Neural progenitor cell (in vitro differentiated cells): ENCODE data around the gene POLR1C. TPM values are rescaled to one million over a fixed set of nuclear protein-coding genes. Genes with fewer than 3 reads are reported as not detected.

ENCODE experiments used
- DNase-seq: peaks from one replicate; pipeline ENCODE4 v3.0.0-alpha.2; 2016; ENCODE audit warnings: low spot score
- H2AFZ ChIP-seq: fragments of 200-600 bp; sonication (generic); replicated peaks from 2 replicates; pipeline ENCODE4 v1.6.1; 2016; ENCODE audit warnings: antibody characterized with exemption
- H3F3A ChIP-seq: fragments of 200-600 bp; sonication (generic); 2 replicates; pipeline ENCODE4 v1.6.1; 2016; ENCODE audit warnings: antibody characterized with exemption, low read depth
- H3K27ac ChIP-seq: fragments of 200-600 bp; sonication (generic); 2 replicates; pipeline ENCODE4 v1.5.1; 2016; ENCODE audit warnings: mild to moderate bottlenecking
- H3K27me3 ChIP-seq: fragments of 200-600 bp; sonication (generic); 2 replicates; pipeline ENCODE4 v1.6.1; 2016; ENCODE audit warnings: mild to moderate bottlenecking, moderate library complexity
- H3K36me3 ChIP-seq: fragments of 200-600 bp; sonication (generic); 2 replicates; pipeline ENCODE4 v1.5.1; 2016
- H3K4me1 ChIP-seq: fragments of 200-600 bp; sonication (generic); 2 replicates; pipeline ENCODE4 v1.6.1; 2016; ENCODE audit warnings: mixed run types
- H3K4me2 ChIP-seq: fragments of 200-600 bp; sonication (generic); 2 replicates; pipeline ENCODE4 v1.6.1; 2016
- H3K4me3 ChIP-seq: fragments of 200-600 bp; sonication (generic); 2 replicates; pipeline ENCODE4 v1.5.1; 2016
- H3K79me2 ChIP-seq: fragments of 200-600 bp; sonication (generic); 2 replicates; pipeline ENCODE4 v1.6.1; 2016; ENCODE audit warnings: low read depth
- H3K9ac ChIP-seq: fragments of 200-600 bp; sonication (generic); 2 replicates; pipeline ENCODE4 v1.6.1; 2016
- H3K9me3 ChIP-seq: fragments of 200-600 bp; sonication (generic); 2 replicates; pipeline ENCODE4 v1.5.1; 2016; ENCODE audit warnings: low read depth
- H4K20me1 ChIP-seq: fragments of 200-600 bp; sonication (generic); 2 replicates; pipeline ENCODE4 v1.6.1; 2016; ENCODE audit warnings: low read depth
- H3K27ac Mint-ChIP-seq: 3 replicates; pipeline ENCODE4 v1.8.0; 2021; ENCODE audit warnings: mixed read lengths
- H3K27me3 Mint-ChIP-seq: 2 replicates; pipeline ENCODE4 v1.8.0; 2022; ENCODE audit warnings: low read depth, mild to moderate bottlenecking, inconsistent platforms, moderate library complexity, mixed read lengths; ENCODE audit not compliant: insufficient read depth
- H3K36me3 Mint-ChIP-seq: 3 replicates; pipeline ENCODE4 v1.8.0; 2021; ENCODE audit warnings: mixed read lengths
- H3K4me1 Mint-ChIP-seq: 3 replicates; pipeline ENCODE4 v1.8.0; 2021; ENCODE audit warnings: mixed read lengths
- H3K4me3 Mint-ChIP-seq: 3 replicates; pipeline ENCODE4 v1.8.0; 2021; ENCODE audit warnings: mild to moderate bottlenecking, moderate library complexity, mixed read lengths
- H3K9me3 Mint-ChIP-seq: 3 replicates; pipeline ENCODE4 v1.8.0; 2020; ENCODE audit warnings: mixed read lengths
- CTCF ChIP-seq: fragments of 200-600 bp; sonication (generic); IDR thresholded peaks from 2 replicates; pipeline ENCODE4 v1.5.1; 2017; ENCODE audit warnings: antibody characterized with exemption, mild to moderate bottlenecking
- EZH2 ChIP-seq: fragments of 200-600 bp; sonication (generic); IDR thresholded peaks from 2 replicates; pipeline ENCODE4 v1.6.1; 2017; ENCODE audit warnings: antibody characterized with exemption, mild to moderate bottlenecking, moderate library complexity
- EZH2phosphoT487 ChIP-seq: fragments of 200-600 bp; sonication (generic); IDR thresholded peaks from 2 replicates; pipeline ENCODE4 v1.6.1; 2017; ENCODE audit warnings: antibody characterized with exemption
- total RNA-seq: library from RNA; depleted of rRNA; stranded (reverse); fragments of >200 nt; gene quantifications from 2 replicates; pipeline ENCODE4 v1.2.3, GENCODE V29; 2015; ENCODE audit warnings: low replicate concordance

The POLR1C gene
- total RNA-seq, 1 donor from 2014 or later: 24.4 TPM

- Histone ChIP-seq H3K4me2 (no peak overlapping the region), H3K27me3 (no peaks in the 10 kb centered on the region), H3K4me3 (no peak overlapping the region), H3K27ac (no peak overlapping the region), H2AFZ (no peak overlapping the region), H3K4me1 (peaks cover 10% of the 10 kb centered on the region), H3K9me3 (no peaks in the 10 kb centered on the region), H3K9ac (no peak overlapping the region), H4K20me1 (peaks cover 4% of the 10 kb centered on the region), H3K36me3 (no peaks in the 10 kb centered on the region), H3K79me2 (peaks cover 30% of the 10 kb centered on the region), H3F3A (peaks cover 33% of the 10 kb centered on the region)
- Mint-ChIP-seq H3K9me3 (no peaks in the 10 kb centered on the region), H3K27ac (no peak overlapping the region), H3K4me3 (no peak overlapping the region), H3K27me3 (peaks cover 5% of the 10 kb centered on the region), H3K36me3 (peaks cover 30% of the 10 kb centered on the region), H3K4me1 (no peaks in the 10 kb centered on the region)
- no peak for DNase-seq
- TF ChIP-seq EZH2: no peak
- no peak for TF ChIP-seq CTCF
- no peak for TF ChIP-seq EZH2phosphoT487
These were observed 4.9 kb downstream of the POLR1C start for GRCh38 chr6:43521836-43522235.

- no peak overlapping the region for H3K4me3 ChIP-seq
- H3K9me3 ChIP-seq: no peaks in the 10 kb centered on the region
- no peak overlapping the region for H2AFZ ChIP-seq
- H4K20me1 ChIP-seq: peaks cover 3% of the 10 kb centered on the region
- Mint-ChIP-seq H3K27me3 (peaks cover 8% of the 10 kb centered on the region), H3K4me1 (no peaks in the 10 kb centered on the region), H3K36me3 (peaks cover 34% of the 10 kb centered on the region), H3K9me3 (no peaks in the 10 kb centered on the region), H3K27ac (no peak overlapping the region), H3K4me3 (no peak overlapping the region)
- no peak for DNase-seq
- H3K27ac ChIP-seq: no peak overlapping the region
- peaks cover 21% of the 10 kb centered on the region for H3K79me2 ChIP-seq
- TF ChIP-seq CTCF: no peak
- no peak for TF ChIP-seq EZH2phosphoT487
- TF ChIP-seq EZH2: no peak
- H3K9ac ChIP-seq: no peak overlapping the region
- peaks cover 9% of the 10 kb centered on the region for H3K4me1 ChIP-seq
- H3K36me3 ChIP-seq: no peaks in the 10 kb centered on the region
- no peaks in the 10 kb centered on the region for H3K27me3 ChIP-seq
- H3K4me2 ChIP-seq: no peak overlapping the region
- peaks cover 33% of the 10 kb centered on the region for H3F3A ChIP-seq
These were observed 5.8 kb downstream of the POLR1C start for GRCh38 chr6:43522547-43523261.

GRCh38 chr6:43523284-43523683 lies 6.4 kb downstream of the POLR1C start:
- H3K9me3 Mint-ChIP-seq: no peaks in the 10 kb centered on the region

More at GRCh38 chr6:43523284-43523683, 6.4 kb downstream of the POLR1C start:
- Histone ChIP-seq H3K4me2 (no peak overlapping the region), H3K9ac (no peak overlapping the region), H2AFZ (no peak overlapping the region), H3F3A (peaks cover 31% of the 10 kb centered on the region), H3K4me3 (no peak overlapping the region), H3K36me3 (no peaks in the 10 kb centered on the region), H3K27ac (no peak overlapping the region), H3K9me3 (no peaks in the 10 kb centered on the region), H3K79me2 (peaks cover 16% of the 10 kb centered on the region), H3K27me3 (no peaks in the 10 kb centered on the region), H4K20me1 (no peaks in the 10 kb centered on the region), H3K4me1 (peaks cover 4% of the 10 kb centered on the region)
- Mint-ChIP-seq H3K4me1 (no peaks in the 10 kb centered on the region), H3K27me3 (peaks cover 8% of the 10 kb centered on the region), H3K4me3 (no peak overlapping the region), H3K27ac (no peak overlapping the region), H3K36me3 (peaks cover 35% of the 10 kb centered on the region)
- no peak for DNase-seq
- TF ChIP-seq CTCF (no peak), EZH2phosphoT487 (no peak)
